Measurements from ENCODE around the gene CACNA2D1.
"Not testable (repeated sequence)": the region's sequence is repeated elsewhere in the genome, so short reads cannot be mapped to it uniquely, and the experiment has no call there.

Gene CACNA2D1

DNA sequence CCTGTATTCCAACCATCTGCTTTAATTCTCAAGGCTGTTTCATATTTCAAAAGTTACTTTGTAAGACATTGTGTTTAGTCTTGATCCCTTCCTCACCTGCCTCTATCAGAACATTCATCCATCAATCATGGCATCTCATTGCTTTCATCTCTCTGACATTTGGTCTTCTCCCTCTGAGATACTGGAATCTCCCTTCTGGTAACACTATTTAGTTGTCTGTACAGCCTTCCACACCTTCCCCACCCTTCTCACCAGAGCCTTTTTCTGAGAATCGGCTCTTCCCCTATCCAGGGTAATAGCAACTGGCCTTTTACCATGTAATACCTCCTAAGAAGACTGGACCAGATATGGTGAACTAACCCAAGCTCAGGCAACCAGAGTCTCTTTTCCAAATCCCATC, 10.1 kb downstream of the CACNA2D1 start:
- no peak for DNase-seq

- DNase-seq = not testable (repeated sequence)
Observed at GRCh38 chr7:82432743-82433142, 10.8 kb downstream of the CACNA2D1 start.

- no peak for DNase-seq
Observed at GRCh38 chr7:82430500-82431465, 12.8 kb downstream of the CACNA2D1 start.

DNA sequence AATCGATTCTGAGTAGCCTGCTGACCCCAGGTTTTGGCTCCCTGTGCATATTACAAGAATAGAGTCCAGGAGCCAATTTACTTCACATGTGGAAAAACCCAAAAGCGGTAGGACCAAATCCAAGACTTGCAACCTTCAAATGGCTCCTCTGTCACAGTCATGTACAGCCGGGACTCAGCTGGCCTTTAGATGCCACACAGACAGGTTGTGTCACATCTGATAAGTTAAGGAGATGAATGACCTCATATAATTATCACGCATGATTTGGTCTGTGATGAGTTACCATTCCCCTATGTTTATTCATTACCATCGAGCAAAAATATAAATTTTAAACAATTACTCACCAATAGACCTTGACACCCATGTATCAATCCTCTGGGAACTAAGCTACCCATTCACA, 14.2 kb downstream of the CACNA2D1 start:
- DNase-seq = no peak

- DNase-seq = no peak
Observed at GRCh38 chr7:82428186-82428961, 15.2 kb downstream of the CACNA2D1 start.

DNA sequence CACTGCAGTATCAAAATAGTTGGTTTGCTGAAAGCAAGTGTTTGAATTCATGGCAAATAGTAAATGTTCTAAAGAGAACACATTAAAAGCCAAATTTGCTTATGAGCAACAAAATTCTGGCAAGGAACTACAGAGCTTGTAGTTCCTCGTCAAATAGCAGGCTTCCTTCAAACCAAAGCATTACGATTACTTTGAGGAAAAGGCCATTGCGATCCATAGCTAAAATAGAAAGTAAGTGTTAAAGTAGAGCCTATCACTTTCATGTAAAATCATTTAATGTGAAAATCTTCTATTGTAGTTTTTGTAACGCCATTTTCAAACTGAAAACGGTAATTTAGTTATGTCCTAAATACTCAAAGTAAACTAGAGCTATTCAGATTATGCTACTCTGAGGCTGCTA, 20.1 kb downstream of the CACNA2D1 start:
- no peak for DNase-seq

DNA sequence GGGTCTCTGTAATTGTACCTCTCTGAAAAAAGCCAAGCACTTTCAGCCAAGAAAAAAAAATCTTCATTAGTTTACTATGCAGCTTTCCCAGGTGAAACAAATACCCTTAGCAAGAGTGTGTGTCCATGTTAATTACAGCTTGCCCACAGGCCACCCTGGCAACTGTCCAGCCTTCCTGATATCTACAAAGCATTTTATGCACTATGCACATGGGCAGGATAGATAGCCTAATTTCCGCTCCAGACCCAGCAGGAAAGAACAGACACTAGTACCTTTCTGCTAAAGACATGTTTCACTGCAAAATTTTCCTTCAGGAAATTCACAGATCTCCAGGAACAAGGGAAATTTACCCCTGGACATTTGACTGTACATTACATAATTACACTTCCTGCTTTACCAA, 24.4 kb downstream of the CACNA2D1 start:
- no peak for DNase-seq

- no peak for DNase-seq
Observed at GRCh38 chr7:82417898-82418297, 25.7 kb downstream of the CACNA2D1 start.

DNA sequence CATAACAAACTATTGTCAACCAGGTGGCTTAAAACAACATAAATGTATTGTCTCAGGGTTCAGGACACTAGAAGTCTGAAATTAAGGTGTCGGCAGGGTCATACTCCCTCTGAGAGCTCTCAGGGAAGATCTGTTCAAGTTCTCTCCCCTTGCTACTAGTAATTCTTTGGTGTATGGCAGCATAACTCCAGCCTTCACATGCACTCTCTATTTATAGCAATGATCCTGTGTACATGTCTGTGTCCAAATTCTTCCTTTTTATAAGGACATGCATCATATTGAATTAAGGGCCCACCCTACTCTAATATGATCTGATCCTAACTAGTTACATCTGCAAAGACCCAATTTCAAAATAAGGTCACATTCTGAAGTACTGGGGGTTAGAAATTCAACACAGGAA, 27.2 kb downstream of the CACNA2D1 start:
- DNase-seq = no peak

DNA sequence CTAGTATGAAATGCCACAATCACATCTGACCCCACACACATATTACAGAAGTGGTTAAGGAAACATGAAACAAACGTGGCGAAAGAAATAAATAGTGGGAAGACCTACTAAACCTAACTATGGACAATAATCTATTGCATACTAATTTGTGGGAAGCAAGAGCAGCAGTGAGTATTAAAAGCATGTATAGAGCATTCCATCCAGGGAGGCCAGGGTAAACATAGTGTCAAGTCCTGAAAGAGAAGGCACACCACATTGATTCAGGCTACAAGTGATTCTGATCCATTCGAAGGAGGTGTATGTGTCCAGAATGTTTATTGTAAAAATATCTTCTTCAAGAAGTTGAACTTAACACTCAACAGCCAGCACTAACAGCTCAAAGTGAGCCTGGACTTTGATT, 29.2 kb downstream of the CACNA2D1 start:
- DNase-seq = no peak

DNA sequence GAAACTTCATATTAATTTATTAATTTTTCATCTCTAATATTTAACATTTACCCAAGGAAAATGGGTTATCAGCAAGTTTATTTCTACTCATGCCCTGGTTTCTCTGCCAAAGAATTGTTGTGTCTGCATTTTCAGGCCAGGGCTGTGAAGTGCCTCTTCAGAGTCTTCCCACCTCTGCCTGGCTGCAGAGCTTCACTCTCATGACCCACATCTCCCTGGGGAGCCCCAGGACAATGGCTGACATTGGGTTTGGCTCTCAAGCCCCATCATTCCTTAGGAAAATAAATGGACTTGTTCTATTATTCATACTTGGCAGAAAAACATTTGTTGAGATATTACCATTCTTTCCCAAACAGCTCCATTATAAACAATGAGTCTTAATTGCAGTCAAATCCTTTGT, 30.3 kb downstream of the CACNA2D1 start:
- no peak for DNase-seq

DNA sequence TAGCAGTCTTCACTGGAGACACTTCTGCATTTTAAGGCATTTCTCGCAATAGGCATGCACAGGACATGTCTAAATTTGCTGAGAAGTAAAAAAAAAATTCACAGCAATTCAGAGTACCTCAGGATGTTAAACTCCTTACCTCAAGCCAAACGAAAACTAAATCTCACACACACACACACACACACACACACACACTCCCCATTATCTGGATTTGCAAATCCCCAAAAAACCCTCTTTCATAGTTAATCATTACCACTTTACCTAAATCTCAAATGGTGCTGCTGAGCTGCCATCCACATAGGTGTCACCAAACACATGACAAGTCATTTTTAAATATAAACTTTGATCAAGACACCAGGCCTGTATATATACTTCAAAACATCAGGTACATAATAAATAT, 31.8 kb downstream of the CACNA2D1 start:
- no peak for DNase-seq

DNA sequence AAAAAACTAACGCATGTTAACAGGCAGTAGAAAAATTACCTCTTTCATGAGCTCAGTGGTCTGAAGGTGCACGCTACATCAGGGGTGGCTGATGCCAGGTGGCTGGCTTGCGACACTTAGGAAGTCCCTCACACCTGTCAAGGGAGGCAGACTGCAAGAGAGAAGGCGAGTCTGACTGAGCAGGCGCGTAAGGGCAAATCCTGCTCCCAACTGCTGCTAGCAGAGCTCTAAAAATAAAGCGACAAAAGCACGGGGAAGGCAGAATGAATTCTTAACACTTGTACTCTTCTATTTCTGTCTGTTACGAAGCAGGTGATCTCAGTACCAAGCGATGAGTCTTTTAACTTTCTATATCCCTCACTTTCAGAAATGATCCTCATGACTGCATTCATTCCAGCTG, 33.1 kb downstream of the CACNA2D1 start:
- DNase-seq = no peak

DNA sequence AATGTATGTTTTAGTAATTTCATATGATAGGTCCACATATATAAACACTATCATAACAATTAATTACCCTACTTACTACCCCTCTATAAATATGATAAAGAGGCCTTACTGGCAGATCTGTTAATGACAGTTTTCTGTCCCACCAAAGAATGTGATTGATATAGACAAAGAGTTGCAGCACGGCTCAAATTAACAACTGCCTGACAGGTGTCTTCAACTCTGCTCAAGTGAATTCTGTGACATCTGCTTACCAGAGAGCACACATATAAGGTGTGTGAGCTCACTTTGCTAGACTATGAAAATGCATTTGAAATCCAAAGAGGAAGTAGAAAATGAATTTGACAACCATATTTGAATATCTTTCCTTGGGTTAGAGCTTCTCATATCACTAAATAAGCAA, 36.6 kb downstream of the CACNA2D1 start:
- DNase-seq = no peak

DNA sequence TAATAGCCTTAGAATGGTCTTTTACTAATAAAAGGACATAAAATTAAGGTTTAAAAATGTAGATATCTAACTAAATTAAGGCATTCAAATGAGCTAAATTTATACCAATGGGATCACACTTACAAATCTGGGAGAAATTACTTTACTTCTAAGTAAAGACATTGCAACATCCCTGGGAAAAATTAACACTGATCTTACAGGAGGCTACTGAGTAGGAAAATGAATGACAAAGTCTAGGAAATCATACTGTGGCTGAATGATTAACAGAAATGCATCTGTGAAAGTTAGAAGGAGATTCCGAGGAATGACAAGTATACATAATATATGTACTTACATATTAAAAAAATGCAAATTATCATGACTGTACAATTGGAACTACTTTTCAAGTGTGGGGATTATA, 38.3 kb downstream of the CACNA2D1 start:
- no peak for DNase-seq

- DNase-seq = no peak
Observed at GRCh38 chr7:82404652-82405051, 38.9 kb downstream of the CACNA2D1 start.

DNA sequence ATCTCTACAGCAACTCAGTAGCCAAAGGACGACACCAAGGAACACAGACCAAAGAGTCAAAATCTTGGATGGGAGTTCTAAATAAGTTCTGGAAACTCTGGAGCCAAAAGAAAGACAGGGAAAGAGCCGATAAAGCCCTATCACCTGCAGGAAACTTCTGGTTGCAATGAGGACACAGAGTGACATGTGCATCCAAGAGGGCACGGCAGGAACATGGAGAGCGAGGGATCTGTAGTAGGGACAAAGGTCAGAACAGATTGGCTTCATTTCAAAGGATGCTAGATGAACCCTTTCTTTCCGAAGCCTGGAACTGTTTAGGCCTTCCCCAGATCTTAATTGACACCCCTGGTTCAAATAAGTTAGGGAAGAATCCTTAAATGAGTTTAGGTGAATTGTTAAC, 39.5 kb downstream of the CACNA2D1 start:
- no peak for DNase-seq

GRCh38 chr7:82397879-82398524, 45.6 kb downstream of the CACNA2D1 start:
- no peak for DNase-seq

DNA sequence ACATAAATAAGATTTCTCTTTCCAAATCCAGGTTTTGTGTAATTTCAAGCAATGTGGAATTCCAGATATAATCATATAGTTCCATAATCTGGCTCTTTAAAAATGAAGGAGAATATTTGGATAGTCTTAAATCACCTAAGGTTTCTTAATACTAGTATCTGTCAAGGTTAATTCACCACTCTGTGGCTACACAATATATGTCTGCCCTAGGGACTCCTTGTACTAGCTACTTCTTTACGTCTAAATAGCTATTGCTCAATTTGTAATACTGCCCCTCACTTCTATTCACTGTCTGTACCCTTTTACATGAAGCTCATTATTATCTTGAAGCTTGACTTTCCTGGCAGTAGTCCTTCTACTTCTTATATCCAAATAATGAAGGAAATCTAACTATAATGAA, 47.2 kb downstream of the CACNA2D1 start:
- DNase-seq = no peak

- DNase-seq = no peak
Observed at GRCh38 chr7:82395147-82395546, 48.4 kb downstream of the CACNA2D1 start.

GRCh38 chr7:82393840-82394220, 49.7 kb downstream of the CACNA2D1 start:
- no peak for DNase-seq

DNA sequence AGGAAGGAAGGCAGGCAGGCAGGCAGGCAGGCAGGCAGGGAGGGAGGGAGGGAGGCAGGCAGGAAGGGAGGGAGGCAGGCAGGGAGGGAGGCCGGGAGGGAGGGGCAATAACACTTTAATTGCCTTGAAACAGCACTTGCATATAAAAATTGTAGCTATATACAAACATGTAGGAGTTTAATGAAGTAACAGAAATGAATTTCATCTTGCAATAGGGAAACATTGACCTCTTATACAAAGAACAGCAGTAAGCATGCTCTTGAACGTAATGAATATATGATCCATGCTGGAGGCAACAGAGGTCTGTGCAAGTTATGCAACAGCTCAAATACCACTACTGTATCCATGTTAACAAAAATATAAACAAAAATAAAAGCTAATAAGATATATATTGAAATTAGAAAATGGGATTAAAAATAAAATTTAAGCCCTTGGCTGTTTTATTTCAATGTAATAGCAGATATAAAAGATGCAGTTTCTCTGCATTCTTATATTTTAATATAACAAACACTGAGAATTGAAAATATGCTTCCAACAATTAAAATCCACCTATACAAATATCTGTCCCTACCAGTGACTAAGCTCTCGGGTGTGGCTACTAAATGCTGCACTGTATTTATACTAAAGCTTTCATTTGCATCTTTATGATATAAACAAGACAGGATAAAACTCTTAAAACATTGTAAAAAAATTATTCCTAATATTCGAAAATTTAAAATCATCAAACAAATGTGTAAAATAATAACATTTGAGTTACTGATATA, 50.3 kb downstream of the CACNA2D1 start:
- no peak for DNase-seq

DNA sequence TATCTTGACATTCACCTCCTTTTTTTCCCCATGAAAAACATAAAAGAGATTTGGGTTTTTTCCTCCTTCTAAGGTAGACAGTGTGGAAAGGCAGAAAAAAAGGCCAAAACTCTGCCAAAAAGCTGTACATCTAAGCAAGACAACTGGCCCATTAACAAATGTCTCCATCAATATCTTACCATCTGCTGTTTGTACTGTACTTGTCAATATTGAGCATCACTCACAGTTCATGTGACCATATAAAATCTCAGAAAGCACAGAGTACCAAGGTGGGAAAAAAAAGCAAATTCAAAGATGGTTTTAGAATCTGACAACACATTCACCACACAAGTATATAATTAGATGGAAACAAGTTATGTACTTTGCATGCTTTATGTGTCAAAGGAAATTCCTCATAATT, 52.6 kb downstream of the CACNA2D1 start:
- DNase-seq = no peak
